DMS114 treated with DMSO at 0.1 percent for 48 hours (cell line): Measurements from ENCODE around the gene ADNP.

Source experiments
- DNase-seq: peaks from one replicate; lab custom pipeline; 2025; ENCODE audit not compliant: unreplicated experiment; lab: John Stamatoyannopoulos, UW

Gene ADNP

DNA sequence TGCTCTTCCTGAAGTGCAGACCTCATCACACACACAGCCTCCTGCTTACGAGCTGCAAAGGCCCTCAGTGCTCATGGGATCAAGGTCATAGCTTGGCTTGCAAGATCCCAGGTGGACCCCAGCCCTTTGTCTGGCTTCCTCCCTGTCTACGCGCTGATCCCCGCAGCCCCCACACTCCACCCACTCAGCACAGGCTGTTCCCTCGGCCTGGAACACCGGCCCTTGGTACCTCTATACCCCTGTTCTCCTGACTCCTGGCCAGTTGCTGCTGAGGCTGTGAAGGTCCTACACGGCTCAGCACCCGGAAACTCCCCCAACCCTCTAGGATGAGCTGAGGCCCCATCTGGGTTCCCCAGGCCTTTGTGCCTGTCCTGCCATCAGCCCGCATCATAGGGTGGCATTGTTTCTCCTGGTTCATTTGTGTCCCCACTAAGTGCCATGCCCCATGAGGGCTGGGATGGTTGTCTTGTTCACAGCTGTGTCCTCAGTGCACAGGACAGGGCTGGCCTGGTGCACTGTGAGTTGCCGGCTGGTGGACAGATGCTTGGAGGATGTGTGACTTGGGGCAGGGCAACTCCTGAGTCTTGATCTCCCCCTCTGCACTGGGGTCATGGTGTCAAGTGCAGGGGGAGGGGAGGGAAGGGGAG, 57.0 kb downstream of the ADNP start:
- no peak for DNase-seq

- DNase-seq, result no peak
Measured at GRCh38 chr20:50873585-50873984, 57.7 kb downstream of the ADNP start.

GRCh38 chr20:50872560-50873425, 58.4 kb downstream of the ADNP start:
- no peak for DNase-seq

DNA sequence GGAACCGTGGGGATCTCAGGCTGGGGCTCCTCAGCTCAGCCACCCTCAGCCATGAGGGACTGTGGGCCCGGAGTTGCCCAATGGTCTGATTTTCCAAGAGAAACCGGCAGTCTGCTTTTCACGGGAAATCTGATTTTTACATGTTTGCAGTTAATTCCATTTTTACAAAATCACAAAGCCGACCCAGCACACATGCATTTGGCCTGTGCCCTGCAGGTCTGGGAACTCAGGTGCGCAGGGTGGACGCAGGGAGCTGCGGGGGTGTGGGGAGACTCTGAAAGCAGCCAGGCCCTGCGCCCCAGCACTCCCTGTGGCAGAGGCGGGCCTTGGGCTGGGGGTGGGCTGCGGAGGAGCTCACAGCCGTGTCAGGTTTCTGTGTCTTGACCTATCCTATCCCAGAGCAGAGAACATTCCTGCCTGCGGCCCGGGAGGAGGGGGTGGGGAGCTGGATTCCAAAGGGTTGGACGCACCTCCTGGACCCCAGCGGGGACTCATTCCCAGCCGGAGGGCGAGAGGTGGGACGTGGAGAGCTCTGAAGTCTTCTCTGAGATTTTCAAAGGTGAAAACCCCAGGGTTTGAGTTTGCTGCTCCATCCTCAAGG, 60.6 kb downstream of the ADNP start:
- no peak for DNase-seq

DNA sequence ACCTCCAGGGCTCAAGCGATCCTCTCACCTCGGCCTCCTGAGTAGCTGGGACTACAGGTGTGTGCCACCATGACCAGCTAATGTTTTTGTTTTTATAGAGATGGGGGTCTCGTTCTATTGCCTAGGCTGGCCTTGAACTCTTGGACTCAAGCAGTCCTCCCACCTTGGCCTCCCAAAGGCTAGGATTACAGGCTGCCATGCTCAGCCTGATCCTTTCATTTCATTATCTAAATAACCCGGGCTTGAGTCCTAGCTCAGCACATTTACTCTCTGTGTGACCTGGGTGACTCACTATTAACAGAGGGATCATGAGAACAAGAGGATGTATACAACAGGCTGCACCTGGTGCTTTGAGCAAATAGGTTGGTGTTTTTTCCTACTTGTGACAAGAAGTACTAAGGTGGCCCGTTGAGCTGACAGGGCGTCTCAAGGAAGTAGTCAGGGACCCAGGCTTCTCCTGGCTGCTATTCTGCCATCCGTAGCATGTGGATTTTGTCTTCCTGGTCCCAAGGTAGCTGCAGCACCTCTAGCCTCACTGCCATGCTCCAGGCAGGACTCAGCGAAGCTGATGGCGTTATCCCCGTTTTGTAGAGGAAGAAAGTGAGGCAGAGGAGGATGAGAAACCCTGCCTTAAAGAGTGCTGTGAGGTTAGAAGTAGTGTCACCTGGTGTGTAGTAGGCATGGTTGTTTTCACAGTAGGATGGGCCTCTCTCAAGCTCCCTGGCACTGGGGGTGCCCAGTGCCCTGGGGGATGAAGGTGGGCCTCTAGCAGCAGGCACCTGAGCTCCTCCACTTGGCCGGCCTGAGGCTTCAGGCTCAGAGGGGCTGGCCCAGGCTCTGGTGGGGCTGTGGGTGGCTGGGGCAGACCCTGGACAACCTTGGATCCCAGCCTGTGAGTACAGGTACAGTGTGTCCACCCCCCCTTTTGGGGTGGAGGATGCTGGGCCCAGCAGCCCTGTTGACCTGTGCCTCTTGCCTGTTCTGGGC, 62.4 kb downstream of the ADNP start:
- no peak for DNase-seq

- DNase-seq, result no peak
Measured at GRCh38 chr20:50867805-50868204, 63.4 kb downstream of the ADNP start.

DNA sequence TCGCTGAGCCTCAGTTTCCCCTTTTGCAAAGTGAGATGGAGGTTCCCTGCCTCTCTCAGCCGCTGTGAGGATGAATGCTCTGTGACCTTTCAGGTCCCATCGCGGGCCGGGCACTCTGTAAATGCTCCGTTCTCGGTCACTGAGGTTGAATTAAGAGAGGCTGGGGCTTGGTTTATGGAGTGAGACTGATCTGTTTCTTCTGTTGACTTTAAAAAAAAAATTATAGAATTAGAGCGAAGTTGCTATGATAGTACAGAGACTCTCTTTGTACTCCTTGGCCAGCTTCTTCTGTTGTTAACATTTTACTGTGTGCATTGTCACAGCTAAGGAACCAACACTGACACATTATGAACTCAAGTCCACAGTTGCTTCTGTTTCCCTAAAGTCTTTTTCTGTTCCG, 64.4 kb downstream of the ADNP start:
- DNase-seq, result no peak

DNA sequence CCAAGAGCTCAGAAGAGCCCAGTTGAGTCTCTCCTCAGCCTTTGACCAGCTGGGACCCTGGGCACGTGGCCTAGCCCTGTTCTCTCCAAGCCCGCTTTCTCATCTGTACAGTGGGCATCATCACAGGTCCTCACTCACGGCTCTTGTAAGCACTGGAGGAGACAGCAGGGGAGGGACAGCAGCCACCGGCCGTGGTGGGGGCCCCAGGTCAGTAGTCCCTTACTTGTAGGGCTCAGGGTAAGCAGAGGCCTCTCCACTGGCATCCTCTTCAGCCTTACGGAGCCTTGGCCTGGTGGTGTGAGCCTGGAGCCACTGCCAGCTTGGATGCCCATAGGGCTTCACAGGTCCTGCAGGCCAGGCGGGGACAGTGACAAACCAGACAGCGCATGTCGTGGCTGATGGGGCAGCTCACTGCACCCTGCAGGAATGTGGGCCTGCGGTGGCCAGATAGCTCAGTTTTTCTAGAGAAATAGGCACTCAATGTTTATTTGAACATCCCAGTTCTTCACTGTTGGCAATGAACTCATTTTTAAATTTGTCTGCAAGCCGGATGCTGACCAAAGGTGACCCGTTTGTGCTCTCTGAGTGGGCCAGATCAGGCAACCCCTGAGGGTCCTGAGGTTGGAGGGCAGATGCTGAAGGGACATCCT, 65.1 kb downstream of the ADNP start:
- DNase-seq, result no peak

DNA sequence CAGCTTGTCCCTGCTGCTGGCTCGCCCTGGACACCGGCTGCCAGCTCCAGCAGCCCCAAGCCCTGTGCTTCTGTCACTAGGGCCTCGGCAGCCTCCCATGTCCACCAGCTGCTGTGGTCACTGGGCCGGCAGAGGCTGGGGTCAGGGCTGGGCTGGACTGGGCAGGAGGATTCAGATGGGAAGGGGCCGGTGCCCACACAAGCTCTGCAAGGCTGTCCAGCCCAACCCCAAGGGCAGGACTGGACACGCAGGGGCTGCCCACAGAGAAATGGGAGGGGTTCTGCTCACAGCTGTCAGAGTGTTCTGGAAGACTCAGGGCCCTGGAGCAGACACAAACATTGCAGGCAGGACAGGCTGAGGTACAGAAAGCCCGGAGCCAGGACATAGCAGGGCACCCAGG, 65.6 kb downstream of the ADNP start:
- DNase-seq, result no peak

DNA sequence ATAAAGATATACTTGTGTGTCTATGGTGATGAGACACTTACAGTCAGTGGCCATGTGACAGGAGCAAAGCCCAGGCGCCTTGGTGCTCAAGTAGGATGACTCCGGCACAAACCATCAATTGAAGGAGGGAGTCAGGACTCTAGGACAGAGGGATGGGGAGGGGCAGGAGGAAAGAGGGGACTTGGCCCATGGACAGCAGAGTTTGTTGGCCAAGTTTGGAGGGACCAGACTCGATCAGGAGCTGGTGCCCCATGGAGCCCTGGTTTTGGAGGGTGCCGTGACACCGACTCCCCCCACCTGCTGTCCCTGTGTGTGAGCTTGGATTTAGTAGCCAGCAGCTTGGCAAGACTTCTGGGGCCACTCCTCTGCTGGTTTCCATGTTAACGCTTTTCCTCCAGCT, 66.1 kb downstream of the ADNP start:
- DNase-seq, result no peak

DNA sequence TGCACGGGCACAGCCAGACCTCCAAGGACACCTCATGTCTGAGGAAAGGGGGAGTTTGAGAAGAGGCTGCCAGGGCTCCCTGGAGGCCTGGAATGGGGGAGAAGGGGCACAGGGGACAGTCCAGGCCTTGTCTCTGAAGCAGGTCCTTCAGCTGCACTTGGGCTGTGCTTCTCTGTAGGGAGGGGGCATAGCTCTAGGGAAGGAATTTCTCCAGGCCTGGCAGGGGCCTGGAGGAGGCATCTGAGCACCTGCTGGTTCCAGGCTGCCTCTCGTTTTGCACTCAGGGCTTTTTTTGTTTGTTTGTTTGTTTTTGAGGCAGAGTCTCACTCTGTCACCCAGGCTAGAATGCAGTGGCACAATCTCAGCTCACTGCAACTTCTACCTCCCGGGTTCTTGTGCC, 68.7 kb downstream of the ADNP start:
- no peak for DNase-seq

DNA sequence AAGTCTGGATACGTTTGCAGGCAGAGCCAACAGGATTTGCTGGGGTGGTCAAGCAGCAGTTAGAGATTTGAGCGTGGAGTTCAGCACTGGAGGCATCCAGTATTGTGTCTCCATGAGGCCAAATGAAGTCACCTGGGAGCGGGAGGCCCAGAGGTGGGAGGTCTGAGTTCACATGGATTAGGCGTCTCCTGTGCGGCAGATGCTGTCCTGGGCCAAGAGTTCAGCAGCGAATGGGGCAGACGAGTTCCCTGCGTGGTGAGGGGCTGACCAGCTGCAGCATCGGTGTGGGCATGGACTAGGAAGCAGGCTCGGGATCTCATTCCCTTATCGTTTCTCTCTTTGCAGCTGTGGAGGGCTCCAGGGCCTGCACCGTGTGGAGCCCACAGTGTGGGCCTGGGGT, 70.2 kb downstream of the ADNP start:
- no peak for DNase-seq

DNA sequence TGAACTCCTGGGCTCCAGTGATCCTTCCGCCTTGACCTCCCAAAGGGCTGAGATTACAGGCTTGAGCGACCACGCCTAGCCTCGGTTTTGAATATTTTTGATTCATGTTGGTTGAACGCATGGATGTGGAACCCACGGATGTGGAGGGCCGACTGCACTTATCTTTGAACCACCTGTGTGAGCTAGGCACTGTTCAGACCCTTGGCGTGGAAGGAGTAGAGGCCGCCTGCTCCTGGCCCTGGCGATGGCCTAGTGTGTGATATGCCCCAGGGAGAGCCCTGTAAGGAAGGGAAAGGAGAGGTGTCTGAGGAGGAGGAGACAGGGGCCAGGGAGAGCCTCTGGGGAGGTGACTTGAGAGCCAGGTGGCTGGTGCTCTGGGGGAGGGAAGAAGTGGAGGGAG, 72.1 kb downstream of the ADNP start:
- DNase-seq, result no peak

- no peak for DNase-seq
Measured at GRCh38 chr20:50858525-50858924, 72.7 kb downstream of the ADNP start.

DNA sequence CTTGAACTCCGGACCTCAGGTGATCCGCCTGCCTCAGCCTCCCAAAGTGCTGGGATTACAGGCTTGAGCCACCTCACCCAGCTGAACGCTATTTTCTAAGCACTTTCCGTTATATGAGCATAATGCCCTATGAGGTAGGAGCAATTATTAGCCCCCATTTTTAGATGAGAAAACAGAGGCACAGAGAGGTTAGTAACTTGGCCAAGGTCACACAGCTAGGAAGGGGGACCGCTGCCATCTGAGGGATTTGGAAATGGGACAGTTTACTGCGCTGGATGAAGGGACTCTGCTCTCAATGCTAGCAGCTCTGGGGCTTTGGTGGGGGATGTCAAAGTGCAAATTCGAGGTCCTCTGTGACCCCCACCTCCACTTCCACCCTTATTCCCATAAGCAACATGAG, 73.9 kb downstream of the ADNP start:
- DNase-seq, result no peak

DNA sequence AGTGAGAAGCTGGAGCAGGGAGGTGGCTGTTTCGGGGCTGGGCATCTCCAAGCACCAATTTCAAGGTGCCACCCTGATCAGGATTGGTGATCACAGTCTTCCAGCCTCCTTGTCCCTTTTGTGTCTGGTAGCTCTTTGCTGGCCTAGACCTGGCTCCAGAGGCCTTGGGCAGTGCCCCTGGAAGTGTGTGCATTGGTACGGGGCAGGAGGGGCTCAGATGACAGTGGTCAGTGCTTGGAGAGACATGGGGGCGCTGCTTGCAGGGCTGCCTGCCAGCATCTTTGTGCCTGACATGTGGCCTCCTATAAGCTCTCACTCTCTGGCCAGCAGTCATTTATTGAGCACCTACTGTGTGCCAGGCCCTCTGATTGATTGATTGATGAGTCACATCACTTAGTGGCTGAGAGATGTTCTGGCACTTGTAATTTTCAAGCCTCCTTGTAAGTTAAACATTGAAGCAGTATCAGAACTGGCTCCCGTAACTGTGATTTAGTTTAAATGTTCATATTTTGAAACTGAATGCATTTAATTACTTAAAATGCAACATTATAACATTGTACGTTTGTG, 74.7 kb downstream of the ADNP start:
- no peak for DNase-seq

GRCh38 chr20:50855498-50856474, 75.5 kb downstream of the ADNP start:
- DNase-seq, result no peak

DNA sequence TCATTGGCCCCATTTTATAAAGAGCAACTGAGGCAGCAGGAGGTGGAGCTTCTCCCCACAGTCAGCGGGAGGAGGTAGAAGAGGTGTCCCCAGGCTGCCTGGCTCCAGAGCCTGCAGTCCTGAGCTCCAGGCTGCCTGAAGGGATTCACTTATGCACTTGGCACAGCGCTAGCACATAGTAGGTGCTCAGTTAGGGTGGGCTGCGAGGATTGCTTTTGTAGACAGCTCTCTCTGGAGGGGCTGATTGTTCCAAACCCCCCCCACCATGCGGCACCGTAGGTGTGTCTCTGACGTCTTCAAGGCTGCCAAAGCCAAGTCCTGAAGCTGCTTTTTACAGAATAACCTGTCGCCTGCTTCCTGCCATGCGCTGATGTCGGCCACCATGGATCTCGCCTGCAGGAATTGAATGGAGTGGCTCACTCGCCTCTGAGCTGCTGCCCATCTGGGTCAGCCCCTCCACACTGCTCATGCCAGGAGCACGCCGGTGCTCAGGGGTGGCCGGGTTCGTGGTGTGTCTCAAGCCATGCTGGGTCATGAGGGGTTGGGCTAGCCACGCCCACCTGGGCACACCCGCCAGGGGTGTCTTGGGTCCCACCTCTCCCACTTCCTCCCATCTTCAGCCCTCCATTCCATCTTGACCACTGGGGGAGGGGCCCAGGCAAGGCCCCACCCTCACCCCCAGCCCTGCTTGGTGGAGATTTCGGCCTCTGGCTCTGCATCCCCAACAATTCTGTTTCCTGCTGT, 76.6 kb downstream of the ADNP start:
- no peak for DNase-seq
